IMR-90 (cell line): ENCODE results near the gene CYP39A1. TPM values are rescaled to one million over a fixed set of nuclear protein-coding genes. Genes with fewer than 3 reads are reported as not detected.

Source experiments
- ATAC-seq: fragments of 200-7000 bp; cut with Tn5 transposase; 2 replicates; pipeline ENCODE4 v1.9.1; 2020; ENCODE audit warnings: low read depth, mild to moderate bottlenecking, moderate library complexity
- BruUV-seq: library from RNA; stranded (reverse); fragments of 400-500 nt; replicated peaks from 2 replicates; lab custom pipeline; 2021; lab: Mats Ljungman, UMichigan
- CTCF ChIA-PET: fragments of 300-600 bp; formaldehyde crosslinking; extraction: SDS; loops from one replicate; lab custom pipeline; 2021; ENCODE audit warnings: antibody characterized with exemption; lab: Yijun Ruan, JAX
- POLR2A ChIA-PET: fragments of 300-600 bp; sonication (Branson Sonifier 250); formaldehyde crosslinking; loops from one replicate; lab custom pipeline; 2022; ENCODE audit warnings: antibody characterized with exemption; ENCODE audit not compliant: unreplicated experiment; lab: Charles Lee
- DNase-seq: peaks from one replicate; pipeline ENCODE4 v3.0.0; 2013
- H2AFZ ChIP-seq: replicated peaks from 2 replicates; pipeline ENCODE3; 2013; ENCODE audit warnings: low read length, mild to moderate bottlenecking; ENCODE audit not compliant: poor library complexity
- H2AK5ac ChIP-seq: 2 replicates; pipeline ENCODE4 v1.6.1; 2013; ENCODE audit warnings: low read depth, low read length, inconsistent platforms
- H2AK9ac ChIP-seq: replicated peaks from 2 replicates; pipeline ENCODE3; 2013; ENCODE audit warnings: mild to moderate bottlenecking, low read depth, low read length, moderate library complexity; ENCODE audit not compliant: poor library complexity
- H2BK120ac ChIP-seq: 2 replicates; pipeline ENCODE4 v1.6.1; 2013; ENCODE audit warnings: low read depth, low read length, inconsistent platforms
- H2BK15ac ChIP-seq: 3 replicates; pipeline ENCODE4 v1.6.1; 2013; ENCODE audit warnings: low read depth, low read length, inconsistent platforms
- H2BK20ac ChIP-seq: 2 replicates; pipeline ENCODE4 v1.6.1; 2013; ENCODE audit warnings: low read depth, mild to moderate bottlenecking, inconsistent platforms, low read length, moderate library complexity
- H2BK5ac ChIP-seq: 2 replicates; pipeline ENCODE4 v1.6.1; 2013; ENCODE audit warnings: mild to moderate bottlenecking, low read depth, low read length, inconsistent platforms; ENCODE audit not compliant: poor library complexity, severe bottlenecking
- H3K14ac ChIP-seq: replicated peaks from 2 replicates; pipeline ENCODE4 v1.6.1; 2013; ENCODE audit warnings: low read depth, low read length, inconsistent platforms
- H3K18ac ChIP-seq: 2 replicates; pipeline ENCODE4 v1.6.1; 2013; ENCODE audit warnings: low read depth, low read length, control low read depth
- H3K23ac ChIP-seq: 2 replicates; pipeline ENCODE4 v1.6.1; 2013; ENCODE audit warnings: low read depth, low read length, inconsistent platforms
- H3K27ac ChIP-seq: 2 replicates; pipeline ENCODE4 v1.5.1; 2013; ENCODE audit warnings: mild to moderate bottlenecking, control low read depth, low read length; ENCODE audit not compliant: insufficient read depth
- H3K27me3 ChIP-seq: 2 replicates; pipeline ENCODE4 v1.6.1; 2013; ENCODE audit warnings: low read length; ENCODE audit not compliant: control insufficient read depth, insufficient read depth
- H3K36me3 ChIP-seq: 2 replicates; pipeline ENCODE4 v1.6.1; 2013; ENCODE audit warnings: low read length, mixed read lengths; ENCODE audit not compliant: control insufficient read depth, insufficient read depth
- H3K4ac ChIP-seq: 2 replicates; pipeline ENCODE4 v1.6.1; 2013; ENCODE audit warnings: low read depth, low read length, inconsistent platforms
- H3K4me1 ChIP-seq: 2 replicates; pipeline ENCODE4 v1.6.1; 2013; ENCODE audit warnings: low read length, mixed read lengths; ENCODE audit not compliant: control insufficient read depth, insufficient read depth
- H3K4me2 ChIP-seq: 2 replicates; pipeline ENCODE4 v1.6.1; 2013; ENCODE audit warnings: low read depth, mild to moderate bottlenecking, control low read depth, low read length, moderate library complexity
- H3K4me3 ChIP-seq: 2 replicates; pipeline ENCODE4 v1.5.1; 2013; ENCODE audit warnings: low read depth, mild to moderate bottlenecking, control low read depth, low read length, moderate library complexity; ENCODE audit not compliant: insufficient read depth
- H3K56ac ChIP-seq: 2 replicates; pipeline ENCODE4 v1.6.1; 2013; ENCODE audit warnings: low read length, inconsistent platforms; ENCODE audit not compliant: insufficient read depth; ENCODE audit errors: extremely low read depth
- H3K79me1 ChIP-seq, 2 experiments: 2 replicates each; pipeline ENCODE4 v1.6.1; 2013; ENCODE audit warnings: low read length in 2 of 2, inconsistent platforms in 1 of 2, low read depth in 1 of 2
- H3K9ac ChIP-seq: 2 replicates; pipeline ENCODE4 v1.6.1; 2013; ENCODE audit warnings: low read depth, low read length, control low read depth
- H3K9me1 ChIP-seq: 2 replicates; pipeline ENCODE4 v1.6.1; 2013; ENCODE audit warnings: low read length, inconsistent platforms; ENCODE audit not compliant: insufficient read depth
- H3K9me3 ChIP-seq: 2 replicates; pipeline ENCODE4 v1.6.1; 2013; ENCODE audit warnings: low read length; ENCODE audit not compliant: control insufficient read depth, insufficient read depth
- H4K20me1 ChIP-seq: 2 replicates; pipeline ENCODE4 v1.6.1; 2013; ENCODE audit warnings: low read length, inconsistent platforms; ENCODE audit not compliant: insufficient read depth
- H4K5ac ChIP-seq: 2 replicates; pipeline ENCODE4 v1.6.1; 2013; ENCODE audit warnings: mild to moderate bottlenecking, low read depth, low read length, control low read depth
- H4K8ac ChIP-seq, 2 experiments: 2 replicates each; pipeline ENCODE4 v1.6.1; 2013; ENCODE audit warnings: low read depth in 2 of 2, low read length in 2 of 2, control low read depth in 1 of 2, inconsistent platforms in 1 of 2
- H4K91ac ChIP-seq: 2 replicates; pipeline ENCODE4 v1.6.1; 2013; ENCODE audit warnings: low read depth, low read length, inconsistent platforms; ENCODE audit not compliant: insufficient read depth
- ELK1 ChIP-seq: fragments of 150-350 bp; IDR thresholded peaks from 2 replicates; pipeline ENCODE4 v1.6.1; 2016; ENCODE audit warnings: low read depth, mild to moderate bottlenecking, low read length, moderate library complexity, borderline replicate concordance
- MAFK ChIP-seq: IDR thresholded peaks from 2 replicates; pipeline ENCODE4 v1.6.1; 2012; ENCODE audit warnings: low read depth, low read length, improper control_type of control experiment
- WGBS, 2 experiments: methylation state at CpG; one replicate each; pipeline versions ENCODE4 v1.1.5 to v1.1.7; 2013; ENCODE audit warnings: missing lambda C conversion rate in 2 of 2; ENCODE audit not compliant: insufficient read length in 1 of 2; ENCODE audit errors: extremely low coverage in 2 of 2; 5-methylcytosine and 5-hydroxymethylcytosine counted together
- dilution Hi-C: fragments of 300-500 bp; cut with HindIII; formaldehyde crosslinking; loops from one replicate; pipeline ENCODE4 v1.14.3; 2018; ENCODE audit warnings: low sequenced_read_pairs; ENCODE audit not compliant: unreplicated experiment
- in situ Hi-C: fragments of 300-500 bp; cut with MboI; formaldehyde crosslinking; loops from 3 replicates; pipeline ENCODE4 v1.14.3; 2019; ENCODE audit warnings: low sequenced_read_pairs, inconsistent platforms, mixed read lengths
- intact Hi-C: fragments of 100-400 bp; cut with micrococcal nuclease; formaldehyde crosslinking; loops from 2 replicates; pipeline ENCODE4 v1.10.0; 2022
- polyA plus RNA-seq, 3 experiments: library from polyadenylated mRNA; depleted of rRNA; stranded (reverse); fragments of >200 nt; gene quantifications; 2 replicates each; pipeline ENCODE4 v1.2.3, GENCODE V29; 2012; ENCODE audit warnings: low replicate concordance in 1 of 3
- total RNA-seq: library from RNA; depleted of rRNA; stranded (reverse); fragments of >200 nt; gene quantifications from 2 replicates; pipeline ENCODE4 v1.2.3, GENCODE V29; 2012

The CYP39A1 gene
- total and polyA plus RNA-seq, 2 of the 4 experiments (the other 2 are of a cell fraction) = 0.03 TPM; not detected in 1

GRCh38 chr6:46605091-46605797 is 47.4 kb downstream of the CYP39A1 start:
- H3K36me3 ChIP-seq = no peaks in the 10 kb centered on the region
- H4K20me1 ChIP-seq = no peaks in the 10 kb centered on the region
- ATAC-seq = no peak
- no peak overlapping the region for H4K5ac ChIP-seq
- H3K9me3 ChIP-seq = no peaks in the 10 kb centered on the region
- H3K79me1 ChIP-seq = no peaks in the 10 kb centered on the region
- H3K14ac ChIP-seq = no peak overlapping the region
- H3K27me3 ChIP-seq = no peaks in the 10 kb centered on the region
- TF ChIP-seq ELK1 (no peak), MAFK (peak; percentile 60; the same call in 1 of the 2 replicates)
- H3K56ac ChIP-seq = no peak overlapping the region
- H2AK5ac ChIP-seq = no peak overlapping the region
- H3K27ac ChIP-seq = no peak overlapping the region
- no peak overlapping the region for H2BK5ac ChIP-seq
- H3K23ac ChIP-seq = no peak overlapping the region
- H3K4me1 ChIP-seq = no peaks in the 10 kb centered on the region
- in situ Hi-C loops = no loop called here
- H2AFZ ChIP-seq = no peak overlapping the region
- no peak overlapping the region for H2AK9ac ChIP-seq
- no TSS peak for BruUV-seq
- CTCF ChIA-PET = no interaction called here
- no peak overlapping the region for H3K4ac ChIP-seq
- H4K8ac ChIP-seq = no peak overlapping the region
- WGBS, 2 experiments = no CpG with 5 or more reads among the region's 3 CpGs
- H3K4me2 ChIP-seq = no peak overlapping the region
- H3K9me1 ChIP-seq = no peaks in the 10 kb centered on the region
- no peak overlapping the region for H2BK20ac ChIP-seq
- no peak overlapping the region for H2BK15ac ChIP-seq
- no peak overlapping the region for H3K4me3 ChIP-seq
- intact Hi-C loops = no loop called here
- dilution Hi-C loops = no loop called here
- POLR2A ChIA-PET = interaction anchor here (0.5 kb wide), 1 partner anchor 42 kb away, joined by 3 read pairs; no protein-coding TSS in a partner anchor
- DNase-seq = no peak
- no peak overlapping the region for H2BK120ac ChIP-seq
- no peak overlapping the region for H3K9ac ChIP-seq
- H4K91ac ChIP-seq = no peak overlapping the region
- H3K18ac ChIP-seq = no peak overlapping the region
